Airway epithelial cell (primary cell): ENCODE data around the gene TEX13C. TPM values are rescaled to one million over a fixed set of nuclear protein-coding genes. Genes with fewer than 3 reads are reported as not detected.

Experiments used
- total RNA-seq: library from RNA; depleted of rRNA; stranded (reverse); fragments of >200 nt; gene quantifications from 2 replicates; pipeline ENCODE4 v1.2.3, GENCODE V29; 2015

The TEX13C gene
- total RNA-seq = not detected in 2 replicates

DNA sequence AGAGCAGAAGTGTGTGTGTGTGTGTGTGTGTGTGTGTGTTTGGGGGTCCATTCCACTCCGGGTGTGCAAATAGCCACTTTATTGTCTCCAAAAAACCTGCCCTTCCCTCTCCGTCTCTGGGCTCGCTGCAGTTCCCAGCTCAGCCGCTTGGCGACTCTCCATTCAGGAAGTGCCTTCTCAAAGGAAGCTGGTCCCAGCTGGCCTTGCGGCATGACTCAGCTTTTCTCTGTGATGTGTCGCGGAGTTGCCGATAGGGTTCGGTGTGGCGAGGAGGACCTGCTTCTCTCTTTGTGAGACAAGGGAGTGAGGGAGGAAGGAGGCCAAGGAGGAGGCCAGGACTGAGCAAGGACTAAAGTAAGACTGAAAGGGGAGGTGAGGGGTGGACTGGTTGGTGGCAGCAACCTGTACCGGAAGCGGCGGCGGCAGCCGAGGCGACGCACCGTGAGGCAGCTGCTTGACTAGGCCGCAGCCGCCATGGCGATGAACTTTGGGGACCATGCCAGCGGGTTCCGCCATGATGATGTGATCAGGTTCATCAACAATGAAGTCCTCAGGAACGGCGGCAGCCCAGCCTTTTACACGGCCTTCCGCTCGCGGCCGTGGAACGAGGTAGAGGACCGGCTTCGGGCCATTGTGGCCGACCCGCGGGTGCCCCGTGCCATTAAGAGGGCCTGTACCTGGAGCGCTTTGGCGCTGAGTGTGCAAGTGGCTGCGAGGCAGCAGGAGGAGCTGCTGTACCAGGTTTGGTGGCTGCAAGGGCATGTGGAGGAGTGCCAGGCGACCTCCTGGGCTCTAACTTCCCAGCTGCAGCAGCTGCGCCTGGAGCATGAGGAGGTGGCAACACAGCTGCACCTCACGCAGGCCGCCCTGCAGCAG lies at the start of gene TEX13C:
Gene TEX13C (plus strand): TSS at position 226 of the 876 bp plus-strand sequence. CDS start 249 bp downstream, at position 475.

